Measurements from ENCODE around the gene TBXAS1.

The TBXAS1 gene

DNA sequence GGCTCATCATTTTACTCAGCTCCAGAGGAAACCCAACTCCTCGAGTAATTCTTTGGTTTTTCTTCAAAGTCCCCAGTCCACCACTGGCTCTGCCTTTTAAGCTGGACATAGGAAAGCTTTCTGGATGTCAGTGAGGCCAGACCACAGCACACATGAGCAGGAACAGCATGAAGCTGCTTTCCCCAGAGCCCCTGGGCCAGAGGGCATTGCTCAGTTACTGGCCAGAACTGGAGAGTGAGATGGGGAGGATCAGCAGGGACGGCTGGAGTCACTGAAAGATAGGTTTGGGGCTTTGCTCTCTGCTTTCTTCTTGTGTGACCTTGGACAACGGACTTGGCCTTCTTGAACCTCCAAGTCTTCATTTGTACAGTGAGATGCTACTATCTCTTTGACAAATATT is 190.5 kb downstream of the TBXAS1 start:
- H3K9me3 Mint-ChIP-seq: no peaks in the 10 kb centered on the region
- H3K27ac Mint-ChIP-seq: no peak overlapping the region
- no peak overlapping the region for H3K4me3 Mint-ChIP-seq
- peaks cover 6% of the 10 kb centered on the region for H3K4me1 Mint-ChIP-seq
- ATAC-seq (no peak), DNase-seq (ENCODE audit: low spot score in 2 of 2) (no peak)
- peaks cover 41% of the 10 kb centered on the region for H3K36me3 Mint-ChIP-seq

DNA sequence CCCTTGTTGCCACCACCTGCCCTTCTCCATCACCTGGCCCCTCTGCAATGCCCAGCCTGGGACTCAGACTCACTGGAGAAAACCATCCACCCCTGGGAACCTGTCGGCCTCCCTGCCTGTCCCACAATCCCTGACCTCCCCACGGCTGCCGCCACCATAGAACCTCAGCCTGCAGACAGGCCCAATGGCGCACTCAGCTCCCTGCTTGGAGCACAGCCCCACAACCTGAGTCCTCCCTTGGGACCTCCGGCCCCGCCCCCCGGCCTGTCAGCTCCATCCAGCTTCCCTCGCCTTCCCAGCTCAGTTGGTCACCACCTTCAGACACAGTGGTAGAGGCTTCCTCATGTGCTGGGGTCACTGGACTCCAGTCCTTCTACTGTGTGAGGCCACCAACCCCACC is 192.5 kb downstream of the TBXAS1 start:
- Mint-ChIP-seq H3K27ac (peak overlapping the region; percentile 83), H3K4me1 (peaks cover 6% of the 10 kb centered on the region), H3K9me3 (no peaks in the 10 kb centered on the region), H3K4me3 (no peak overlapping the region), H3K36me3 (peaks cover 53% of the 10 kb centered on the region)
- DNase-seq (ENCODE audit: low spot score in 2 of 2) (no peak), ATAC-seq (no peak)

DNA sequence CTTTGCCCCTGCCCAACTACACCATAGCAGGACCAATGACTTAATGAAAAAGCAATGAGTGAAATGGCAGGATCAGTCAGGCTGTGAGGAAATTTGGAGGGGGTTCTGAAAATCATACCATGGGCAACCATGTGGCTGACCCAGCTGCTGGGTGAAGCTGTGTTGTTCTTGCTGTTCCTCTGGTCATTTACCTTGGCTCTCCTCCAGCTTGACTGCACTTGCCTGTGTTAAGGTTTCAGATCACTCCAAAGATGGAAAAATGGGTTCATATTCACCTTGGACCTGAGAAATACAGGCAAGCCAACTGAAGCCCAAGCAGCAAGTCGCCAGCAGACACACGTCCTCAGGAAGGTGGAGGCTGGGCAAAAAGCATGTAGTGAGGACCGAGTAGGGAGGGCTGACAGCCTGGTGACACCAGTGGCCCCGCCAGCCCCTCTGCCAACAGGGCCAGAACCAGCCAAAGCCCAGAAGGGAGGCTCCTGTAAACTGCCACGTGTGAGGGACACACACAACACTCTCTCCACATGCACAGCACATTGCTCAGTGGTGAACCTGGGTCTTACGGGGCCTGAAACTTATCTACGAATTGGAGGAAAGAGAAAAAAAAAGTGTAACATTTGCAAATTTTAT is 193.6 kb downstream of the TBXAS1 start:
- H3K27ac Mint-ChIP-seq: peak overlapping the region; percentile 83
- H3K4me3 Mint-ChIP-seq: no peak overlapping the region
- peaks cover 6% of the 10 kb centered on the region for H3K4me1 Mint-ChIP-seq
- H3K9me3 Mint-ChIP-seq: no peaks in the 10 kb centered on the region
- ATAC-seq (no peak), DNase-seq (ENCODE audit: low spot score in 2 of 2) (no peak)
- H3K36me3 Mint-ChIP-seq: peaks cover 56% of the 10 kb centered on the region

DNA sequence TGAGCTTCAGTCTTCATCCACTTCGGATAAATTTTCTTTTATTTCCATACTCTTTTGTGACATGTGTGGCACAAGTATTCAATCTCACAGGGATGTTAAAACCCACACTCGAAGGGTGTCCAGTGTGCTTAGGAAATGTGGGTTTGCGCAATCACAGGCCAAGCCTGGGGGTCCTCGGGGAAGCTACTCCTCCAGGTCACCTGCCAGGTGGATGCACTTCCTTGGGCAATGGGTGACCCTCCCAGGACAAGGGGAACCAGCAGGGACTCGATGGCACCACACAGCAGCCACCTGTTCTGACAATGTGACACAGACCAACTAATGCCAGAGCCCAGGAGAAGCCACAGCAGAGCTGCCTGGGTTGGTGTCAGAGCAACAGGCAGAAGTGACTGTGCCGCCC is 194.7 kb downstream of the TBXAS1 start:
- DNase-seq (ENCODE audit: low spot score in 2 of 2) (no peak), ATAC-seq (peak; percentile 26)
- Mint-ChIP-seq H3K9me3 (no peaks in the 10 kb centered on the region), H3K4me1 (peaks cover 6% of the 10 kb centered on the region), H3K4me3 (no peak overlapping the region), H3K27ac (peak overlapping the region; percentile 40), H3K36me3 (peaks cover 62% of the 10 kb centered on the region)

DNA sequence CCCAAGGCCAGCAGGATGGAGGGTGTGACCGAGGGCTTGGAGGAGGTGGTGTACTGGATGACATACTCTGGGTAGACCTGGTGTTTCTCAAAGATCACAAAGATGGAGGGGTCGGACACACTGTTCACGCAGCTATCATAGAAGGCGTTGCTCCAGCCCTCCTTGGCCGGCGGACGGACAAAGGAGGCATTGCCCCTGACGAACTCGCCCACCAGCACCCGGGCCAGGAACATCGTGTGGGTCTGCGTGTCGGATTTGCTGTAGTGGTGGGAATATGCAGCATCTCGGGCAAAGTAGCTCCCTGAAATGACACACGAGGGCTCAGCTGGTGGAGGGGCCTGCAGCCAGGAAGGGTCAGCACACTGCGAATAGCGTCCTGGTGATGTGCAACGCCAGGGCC is 195.5 kb downstream of the TBXAS1 start:
- H3K36me3 Mint-ChIP-seq: peaks cover 61% of the 10 kb centered on the region
- no peaks in the 10 kb centered on the region for H3K9me3 Mint-ChIP-seq
- peak overlapping the region; percentile 40 for H3K27ac Mint-ChIP-seq
- no peak overlapping the region for H3K4me3 Mint-ChIP-seq
- DNase-seq (ENCODE audit: low spot score in 2 of 2) (no peak), ATAC-seq (no peak)
- peaks cover 6% of the 10 kb centered on the region for H3K4me1 Mint-ChIP-seq

DNA sequence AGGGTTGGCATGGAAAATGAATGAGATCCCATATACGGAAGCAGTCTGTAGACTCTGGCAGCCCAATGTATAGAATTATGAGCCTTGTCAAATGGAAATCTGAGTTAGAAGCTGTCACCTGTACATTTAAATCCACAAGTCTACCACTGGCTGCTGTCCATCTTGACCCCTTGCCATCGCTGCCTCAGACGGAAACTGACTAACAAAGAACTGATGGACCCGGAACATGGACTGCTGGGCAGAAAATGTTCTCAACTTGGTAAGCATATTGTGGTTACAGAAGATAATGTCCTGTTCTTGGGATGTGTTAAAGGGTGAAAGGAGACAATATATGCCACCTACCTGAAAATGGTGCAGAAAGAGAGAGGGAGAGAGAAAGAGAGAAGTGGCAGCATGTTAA is 196.2 kb downstream of the TBXAS1 start:
- H3K4me3 Mint-ChIP-seq: no peak overlapping the region
- no peak for DNase-seq (ENCODE audit: low spot score in 2 of 2)
- H3K27ac Mint-ChIP-seq: no peak overlapping the region
- peaks cover 6% of the 10 kb centered on the region for H3K4me1 Mint-ChIP-seq
- H3K9me3 Mint-ChIP-seq: no peaks in the 10 kb centered on the region
- peaks cover 66% of the 10 kb centered on the region for H3K36me3 Mint-ChIP-seq
- no peak for ATAC-seq

DNA sequence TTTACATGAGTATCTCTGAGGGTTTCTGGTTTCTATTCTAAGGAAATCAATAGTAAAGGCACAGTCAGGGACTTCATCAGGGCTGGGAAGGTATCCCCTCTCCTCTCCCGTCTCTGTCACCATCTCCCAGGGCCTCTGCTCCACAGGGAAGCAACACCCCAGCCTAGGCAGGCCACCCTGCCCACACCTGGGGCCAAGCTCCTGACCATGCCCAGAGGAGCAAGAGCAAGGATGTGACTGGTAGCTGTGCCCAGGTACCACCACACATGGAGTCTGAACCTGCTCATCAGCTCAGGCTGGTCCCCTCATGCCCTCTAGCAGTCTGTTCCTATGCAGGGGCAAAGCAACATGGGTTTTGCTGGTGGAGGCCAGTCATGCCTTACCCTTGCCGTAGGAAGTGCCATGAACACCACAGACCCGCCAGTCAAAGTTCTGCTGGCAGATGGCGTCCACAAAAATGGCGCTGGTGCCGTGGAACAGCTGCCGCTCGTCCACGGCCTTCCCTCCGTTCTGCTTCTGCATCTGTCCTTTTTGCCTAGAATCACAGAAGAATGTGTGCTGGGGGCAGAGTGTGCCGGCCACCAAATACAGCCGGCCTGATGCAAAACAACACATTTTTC is 196.9 kb downstream of the TBXAS1 start:
- DNase-seq (ENCODE audit: low spot score in 2 of 2) (no peak), ATAC-seq (no peak)
- Mint-ChIP-seq H3K36me3 (peaks cover 71% of the 10 kb centered on the region), H3K9me3 (no peaks in the 10 kb centered on the region), H3K4me1 (peaks cover 6% of the 10 kb centered on the region), H3K4me3 (no peak overlapping the region), H3K27ac (no peak overlapping the region)

DNA sequence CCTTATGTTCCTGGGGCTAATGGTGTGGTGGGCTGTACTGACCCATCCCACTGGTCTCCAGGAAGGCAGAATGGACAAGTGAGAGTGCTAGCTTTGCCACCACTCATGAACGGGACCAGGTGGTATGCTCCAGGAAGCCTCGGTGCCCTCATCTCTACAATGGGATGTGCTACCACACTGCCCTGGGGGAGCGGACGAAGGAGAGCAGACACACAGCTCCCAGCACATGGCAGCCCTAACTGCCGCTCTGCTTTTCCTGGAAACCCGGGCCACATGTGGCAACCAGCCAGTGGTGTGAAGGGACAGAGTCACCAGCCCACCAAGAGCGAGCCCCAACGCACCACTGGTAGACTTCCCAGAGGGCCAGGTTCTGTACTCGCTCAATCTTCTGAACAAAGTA is 197.9 kb downstream of the TBXAS1 start:
- DNase-seq (ENCODE audit: low spot score in 2 of 2) (no peak), ATAC-seq (no peak)
- H3K27ac Mint-ChIP-seq: peak overlapping the region; percentile 48
- H3K9me3 Mint-ChIP-seq: no peaks in the 10 kb centered on the region
- peaks cover 78% of the 10 kb centered on the region for H3K36me3 Mint-ChIP-seq
- H3K4me3 Mint-ChIP-seq: no peak overlapping the region
- H3K4me1 Mint-ChIP-seq: peaks cover 6% of the 10 kb centered on the region

DNA sequence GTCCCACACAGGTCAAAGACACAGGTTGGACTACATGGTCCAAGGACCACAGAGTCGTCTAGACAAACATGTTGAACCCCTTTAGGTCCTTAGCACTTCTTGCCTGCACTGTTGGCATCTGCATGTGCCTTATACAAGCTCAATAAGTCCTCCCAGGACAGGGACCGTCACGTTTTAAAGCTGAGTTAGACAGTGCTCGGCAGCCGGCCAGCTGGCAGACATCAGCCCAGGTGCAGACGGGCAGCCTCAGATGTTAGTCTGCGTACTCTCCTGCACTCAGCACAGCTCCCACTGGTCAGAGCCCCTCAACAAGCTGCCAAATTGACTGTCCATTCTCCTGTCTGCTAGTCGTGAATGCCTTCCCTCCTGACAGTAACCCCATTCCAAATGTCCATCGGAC is 198.8 kb downstream of the TBXAS1 start:
- peaks cover 6% of the 10 kb centered on the region for H3K4me1 Mint-ChIP-seq
- H3K9me3 Mint-ChIP-seq: no peaks in the 10 kb centered on the region
- no peak overlapping the region for H3K4me3 Mint-ChIP-seq
- no peak for ATAC-seq
- peaks cover 78% of the 10 kb centered on the region for H3K36me3 Mint-ChIP-seq
- peak overlapping the region; percentile 15 for H3K27ac Mint-ChIP-seq
- DNase-seq (ENCODE audit: low spot score in 2 of 2): no peak

DNA sequence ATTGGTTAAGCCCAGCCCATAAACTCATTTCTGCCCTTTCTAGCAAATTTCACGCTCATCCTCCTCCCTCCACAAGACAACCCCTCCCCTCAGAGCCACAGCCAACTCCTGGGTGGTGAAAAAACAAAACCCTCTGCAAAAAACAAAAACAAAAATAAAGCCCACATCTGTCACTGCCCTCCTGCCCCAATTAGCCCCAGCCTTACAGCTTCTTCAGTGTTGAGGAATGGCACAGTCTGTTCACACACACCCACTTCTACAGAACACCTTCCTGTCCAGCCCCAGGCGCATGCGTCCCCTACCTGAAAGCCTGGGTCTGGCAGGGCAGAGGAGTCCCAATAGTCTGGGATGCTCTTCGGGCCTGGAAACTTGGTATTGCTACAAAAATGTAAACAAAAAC is 199.2 kb downstream of the TBXAS1 start:
- Mint-ChIP-seq H3K9me3 (no peaks in the 10 kb centered on the region), H3K27ac (peak overlapping the region; percentile 15), H3K36me3 (peaks cover 77% of the 10 kb centered on the region), H3K4me3 (no peak overlapping the region), H3K4me1 (peaks cover 6% of the 10 kb centered on the region)
- ATAC-seq: no peak
- no peak for DNase-seq (ENCODE audit: low spot score in 2 of 2)

DNA sequence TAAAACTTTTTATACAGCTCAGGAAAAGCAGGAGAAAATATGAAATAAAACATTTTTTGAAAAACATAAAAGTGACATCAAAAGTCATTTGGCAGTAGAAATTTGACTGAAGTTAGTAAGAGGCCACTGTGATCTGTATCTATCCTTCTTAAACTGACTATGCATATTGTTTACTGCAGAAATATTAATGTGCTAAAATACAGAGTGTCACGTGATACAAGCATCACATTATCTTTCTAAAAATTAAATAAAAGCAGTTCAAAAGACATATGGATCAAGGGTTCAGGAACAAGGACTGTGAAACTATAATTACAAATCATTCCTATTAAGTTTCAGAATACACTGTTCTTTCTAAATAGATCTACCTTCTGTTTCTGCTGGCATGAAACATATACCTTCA is 200.0 kb downstream of the TBXAS1 start:
- ATAC-seq (no peak), DNase-seq (ENCODE audit: low spot score in 2 of 2) (no peak)
- Mint-ChIP-seq H3K36me3 (peaks cover 77% of the 10 kb centered on the region), H3K27ac (peak overlapping the region; percentile 8), H3K9me3 (no peaks in the 10 kb centered on the region), H3K4me3 (no peak overlapping the region), H3K4me1 (peaks cover 6% of the 10 kb centered on the region)

DNA sequence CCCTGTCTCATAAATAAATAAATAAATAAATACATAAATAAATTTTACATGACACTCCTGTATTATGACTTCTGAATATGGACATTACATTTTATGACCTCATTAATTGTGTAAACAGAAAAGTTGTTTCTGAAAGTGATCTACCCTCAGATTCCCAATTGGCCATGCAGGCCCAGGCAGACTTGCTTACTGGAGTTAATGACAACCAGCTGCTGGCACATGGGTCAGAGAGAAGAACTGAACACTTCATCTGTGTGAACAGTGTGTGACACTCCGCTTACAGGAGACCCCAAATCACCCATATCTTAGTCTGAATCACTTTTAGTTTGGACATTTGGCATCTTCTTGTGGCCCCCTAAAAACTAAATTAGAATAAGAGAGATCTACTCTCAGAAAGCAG is 202.3 kb downstream of the TBXAS1 start:
- H3K4me1 Mint-ChIP-seq: peaks cover 13% of the 10 kb centered on the region

DNA sequence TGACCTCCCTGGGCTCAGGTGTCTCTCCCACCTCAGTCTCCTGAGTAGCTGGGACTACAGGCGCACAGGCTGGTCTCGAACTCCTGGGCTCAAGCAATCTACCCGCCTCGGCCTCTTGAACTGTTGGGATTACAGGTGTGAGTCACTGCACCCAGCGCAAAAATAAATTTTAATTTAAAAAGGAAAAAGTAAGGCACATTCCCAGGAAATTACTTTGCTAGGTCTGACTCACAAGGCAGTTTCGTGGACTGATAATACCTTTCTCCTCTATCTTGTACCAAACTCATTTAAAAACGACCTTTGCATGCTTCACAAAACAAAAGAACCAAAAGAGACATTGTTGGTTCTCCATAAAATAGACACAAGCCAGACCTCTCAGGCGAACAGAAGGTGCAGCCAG is 204.0 kb downstream of the TBXAS1 start:
- Mint-ChIP-seq H3K4me1 (peaks cover 20% of the 10 kb centered on the region), H3K36me3 (peaks cover 68% of the 10 kb centered on the region), H3K9me3 (no peaks in the 10 kb centered on the region), H3K27ac (no peak overlapping the region), H3K4me3 (no peak overlapping the region)
- no peak for ATAC-seq
- DNase-seq (ENCODE audit: low spot score in 2 of 2): no peak

More for the DNA sequence above, 202.3 kb downstream of the TBXAS1 start:
- H3K9me3 Mint-ChIP-seq: no peaks in the 10 kb centered on the region
- no peak overlapping the region for H3K4me3 Mint-ChIP-seq
- DNase-seq (ENCODE audit: low spot score in 2 of 2) (no peak), ATAC-seq (no peak)
- peak overlapping the region; percentile 49 for H3K27ac Mint-ChIP-seq
- peaks cover 64% of the 10 kb centered on the region for H3K36me3 Mint-ChIP-seq

DNA sequence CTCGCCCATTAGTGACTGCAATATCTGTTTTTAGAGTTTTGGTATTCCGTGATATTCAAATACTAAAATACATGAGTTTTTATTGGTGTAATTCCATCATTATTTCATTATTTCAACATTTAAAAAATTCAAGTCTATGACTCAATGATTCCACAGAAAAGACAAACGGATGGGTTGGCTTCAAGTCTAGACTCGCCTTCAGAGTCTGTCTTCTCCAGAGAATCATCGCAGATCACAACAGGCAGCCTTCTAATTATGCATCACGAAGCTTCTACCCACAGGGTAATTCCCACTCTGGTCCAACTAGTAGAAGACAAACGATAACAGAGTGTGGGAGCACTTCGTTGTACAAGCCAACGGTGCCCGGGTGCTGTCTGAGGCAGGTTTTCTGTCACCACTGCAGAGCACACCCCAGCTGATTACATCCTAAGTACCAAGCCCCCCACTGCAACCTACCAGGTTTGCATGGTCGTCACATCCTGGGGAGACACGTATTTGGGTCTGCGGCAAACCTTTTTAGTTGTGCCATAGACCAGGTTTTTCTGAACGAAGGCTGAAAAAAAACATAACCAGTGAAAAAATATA is 204.8 kb downstream of the TBXAS1 start:
- peaks cover 60% of the 10 kb centered on the region for H3K36me3 Mint-ChIP-seq
- peaks cover 22% of the 10 kb centered on the region for H3K4me1 Mint-ChIP-seq
- ATAC-seq: no peak
- no peak overlapping the region for H3K27ac Mint-ChIP-seq
- H3K9me3 Mint-ChIP-seq: no peaks in the 10 kb centered on the region
- H3K4me3 Mint-ChIP-seq: no peak overlapping the region
- no peak for DNase-seq (ENCODE audit: low spot score in 2 of 2)

DNA sequence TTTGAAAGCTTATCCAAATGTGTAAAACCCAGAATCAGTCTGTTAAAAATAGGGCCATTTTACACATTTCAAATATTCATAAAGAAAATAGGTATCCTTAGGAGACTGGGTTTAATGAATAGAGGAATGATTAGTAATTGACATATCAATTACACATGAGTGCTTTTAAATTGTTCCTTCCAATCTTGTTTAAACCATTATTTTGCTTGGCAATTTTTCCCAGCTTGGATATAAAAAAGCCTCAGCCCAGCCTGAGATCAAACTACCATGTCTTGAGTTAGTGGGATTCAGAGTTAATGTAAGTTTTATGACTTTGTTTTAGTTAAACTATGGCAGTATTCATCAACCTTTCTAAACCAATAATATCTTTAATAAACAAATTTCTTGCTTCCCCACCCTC is 205.4 kb downstream of the TBXAS1 start:
- H3K4me1 Mint-ChIP-seq: peaks cover 27% of the 10 kb centered on the region
- ATAC-seq: no peak
- no peak overlapping the region for H3K4me3 Mint-ChIP-seq
- H3K36me3 Mint-ChIP-seq: peaks cover 58% of the 10 kb centered on the region
- H3K9me3 Mint-ChIP-seq: no peaks in the 10 kb centered on the region
- H3K27ac Mint-ChIP-seq: no peak overlapping the region
- DNase-seq (ENCODE audit: low spot score in 2 of 2): no peak

Measured in stimulated activated effector memory CD8-positive, alpha-beta T cell treated with anti-CD3 and anti-CD28 coated beads, Interleukin-12 subunit alpha, Interleukin-12 subunit beta, amount 100 ng/mL, for 72 hours (primary cell).